Glomerular endothelial cell (primary cell): ENCODE measurements around the gene HOXB7. TPM values are rescaled to one million over a fixed set of nuclear protein-coding genes. Genes with fewer than 3 reads are reported as not detected.

Source experiments
- DNase-seq: peaks from one replicate; pipeline ENCODE4 v3.0.0-alpha.2; 2011; ENCODE audit warnings: low read depth, low spot score; ENCODE audit errors: extremely low read depth
- total RNA-seq: library from RNA; depleted of rRNA; stranded (reverse); fragments of >200 nt; gene quantifications from 2 replicates; pipeline ENCODE4 v1.2.3, GENCODE V29; 2015

The HOXB7 gene
- total RNA-seq: 39.4 and 44.7 TPM in 2 replicates

DNA sequence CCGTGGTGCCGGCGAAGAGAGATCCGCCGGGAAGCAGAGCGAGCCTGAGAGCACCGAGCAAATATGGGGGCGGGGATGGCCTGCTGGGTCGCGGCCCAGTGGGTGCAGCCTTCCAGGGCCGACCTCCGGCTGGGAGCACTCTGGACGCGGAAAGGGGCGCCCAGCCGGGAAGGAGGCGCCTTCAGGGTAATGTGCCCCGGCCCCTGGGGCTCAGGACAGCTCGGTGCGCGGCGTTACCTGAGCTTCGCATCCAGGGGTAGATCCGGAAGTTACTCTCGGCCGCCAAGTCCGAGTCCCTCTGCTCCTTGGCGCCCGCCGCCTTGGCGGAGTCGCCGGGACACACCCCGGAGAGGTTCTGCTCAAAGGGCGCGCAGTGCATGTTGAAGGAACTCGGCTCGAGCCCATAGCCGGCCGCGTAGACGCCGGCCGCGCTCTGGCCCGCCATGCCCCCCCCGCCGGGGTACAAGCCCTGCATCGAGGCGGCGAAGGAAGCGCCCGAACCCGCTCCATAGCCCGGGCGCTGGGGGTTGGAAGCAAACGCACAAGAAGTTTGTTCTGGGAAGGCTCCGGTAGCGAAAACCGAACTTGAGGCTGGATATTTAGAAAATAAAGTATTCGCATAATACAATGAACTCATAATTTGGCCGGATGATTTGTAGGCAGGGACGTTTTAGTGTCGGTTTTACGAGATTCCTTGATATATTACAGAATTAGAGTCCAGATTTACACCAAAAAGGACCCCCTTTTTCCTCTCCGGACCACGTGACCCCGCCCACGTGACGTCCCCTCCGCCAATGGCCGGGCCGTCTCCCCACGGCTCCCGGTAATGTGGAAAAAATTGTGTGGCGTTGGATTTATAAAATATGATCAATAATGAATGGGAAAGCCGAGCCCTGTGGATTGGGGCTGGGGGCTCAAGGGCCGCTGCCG is at the start of gene HOXB7:
HOXB7 (minus strand) TSS at position 736 of the 930 bp plus-strand sequence; CDS start at position 637, 99 bp downstream.
- DNase-seq: no peak

DNA sequence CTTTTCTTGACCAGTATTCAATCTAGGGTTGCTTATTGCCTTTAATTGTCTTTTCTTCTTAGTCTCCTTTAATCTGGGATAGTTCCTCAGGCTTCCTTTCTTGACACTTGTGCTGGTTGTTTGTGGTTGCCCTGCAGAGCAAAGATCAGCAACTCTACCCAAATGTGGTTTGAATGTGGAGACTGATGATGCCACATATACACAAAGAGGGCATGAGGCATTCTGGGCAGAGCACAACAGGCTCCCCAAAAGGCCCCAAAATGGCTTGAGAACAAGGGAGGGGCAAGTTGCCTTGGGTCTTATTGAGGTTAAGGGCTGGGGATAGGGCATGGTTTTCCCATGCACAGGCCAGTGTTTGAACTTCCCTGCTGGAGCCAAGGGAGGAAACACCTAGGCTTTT is 45.1 kb upstream of the HOXB7 start:
- DNase-seq: no peak

DNA sequence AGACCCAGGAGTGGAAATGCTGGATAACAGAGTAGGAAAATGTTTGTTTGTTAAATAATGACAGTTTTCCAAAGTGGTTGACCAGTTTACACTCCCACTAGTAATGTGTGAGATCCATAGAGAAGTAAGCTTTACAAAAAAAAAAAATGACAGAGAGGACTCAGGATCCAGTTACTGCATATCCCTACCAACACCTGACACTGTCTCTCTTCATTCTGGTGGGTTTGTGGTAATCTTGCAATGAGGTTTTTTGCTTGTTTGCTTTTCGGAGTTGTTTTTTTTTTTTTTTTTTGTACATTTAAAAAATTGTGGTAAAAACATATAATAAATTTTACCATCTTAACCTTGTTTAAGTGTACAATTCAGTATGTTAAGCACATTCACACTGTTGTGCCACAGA is 38.9 kb upstream of the HOXB7 start:
- DNase-seq: no peak

DNA sequence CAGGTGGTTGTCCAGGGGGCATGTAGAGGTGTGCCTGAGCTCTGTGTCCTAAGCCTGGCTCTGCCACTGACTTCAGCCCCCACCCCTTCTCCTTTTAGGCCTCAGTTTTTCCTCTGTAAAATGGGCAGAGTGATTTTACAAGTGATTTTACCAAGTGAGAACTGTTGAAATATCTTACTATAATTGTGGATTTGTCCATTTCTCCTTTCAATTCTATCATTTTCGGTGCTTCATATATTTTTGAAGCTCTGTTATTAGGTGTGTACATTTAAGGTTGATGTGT is 37.1 kb upstream of the HOXB7 start:
- DNase-seq: no peak

DNA sequence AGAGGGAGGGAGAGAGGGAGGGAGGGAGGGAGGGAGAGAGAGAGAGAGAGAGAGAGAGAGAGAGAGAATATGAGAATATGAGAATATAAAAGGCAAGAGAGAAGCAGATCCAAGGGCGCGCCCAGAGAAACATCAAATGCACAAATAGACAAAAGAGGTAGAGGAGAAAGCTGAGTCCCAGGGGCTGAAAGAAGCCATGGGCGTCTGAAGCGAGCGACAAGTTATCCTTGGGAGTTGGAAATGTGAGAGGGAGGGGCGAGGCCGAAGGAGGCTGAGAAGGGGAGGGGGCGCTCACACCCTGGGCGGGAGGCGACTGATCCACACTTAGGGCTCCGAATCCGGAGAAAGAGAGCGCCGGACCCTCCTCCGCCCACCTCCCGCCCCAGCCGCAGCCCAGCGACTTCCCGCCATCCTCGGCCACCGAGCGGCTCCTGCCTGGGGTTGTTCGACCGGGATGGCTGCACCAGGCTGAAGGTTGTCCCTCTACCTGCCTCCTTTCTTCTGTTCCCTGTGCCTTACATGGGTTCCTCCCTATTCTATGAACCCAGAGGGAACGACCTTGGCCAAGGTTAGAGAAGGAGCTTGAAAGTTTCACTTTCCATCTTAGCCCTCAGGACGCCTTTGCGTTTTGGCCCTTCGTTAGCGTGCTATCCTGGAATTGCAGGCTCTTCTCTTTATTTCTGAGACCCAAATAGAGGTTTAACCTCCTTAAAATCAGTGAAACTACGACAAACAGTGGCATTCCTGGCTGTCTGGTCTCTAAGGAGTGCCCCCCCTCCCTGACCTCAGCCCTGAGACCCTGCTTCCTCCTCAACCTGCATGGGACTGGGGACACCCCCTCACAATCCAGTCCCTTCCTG is 36.5 kb upstream of the HOXB7 start:
- no peak for DNase-seq

DNA sequence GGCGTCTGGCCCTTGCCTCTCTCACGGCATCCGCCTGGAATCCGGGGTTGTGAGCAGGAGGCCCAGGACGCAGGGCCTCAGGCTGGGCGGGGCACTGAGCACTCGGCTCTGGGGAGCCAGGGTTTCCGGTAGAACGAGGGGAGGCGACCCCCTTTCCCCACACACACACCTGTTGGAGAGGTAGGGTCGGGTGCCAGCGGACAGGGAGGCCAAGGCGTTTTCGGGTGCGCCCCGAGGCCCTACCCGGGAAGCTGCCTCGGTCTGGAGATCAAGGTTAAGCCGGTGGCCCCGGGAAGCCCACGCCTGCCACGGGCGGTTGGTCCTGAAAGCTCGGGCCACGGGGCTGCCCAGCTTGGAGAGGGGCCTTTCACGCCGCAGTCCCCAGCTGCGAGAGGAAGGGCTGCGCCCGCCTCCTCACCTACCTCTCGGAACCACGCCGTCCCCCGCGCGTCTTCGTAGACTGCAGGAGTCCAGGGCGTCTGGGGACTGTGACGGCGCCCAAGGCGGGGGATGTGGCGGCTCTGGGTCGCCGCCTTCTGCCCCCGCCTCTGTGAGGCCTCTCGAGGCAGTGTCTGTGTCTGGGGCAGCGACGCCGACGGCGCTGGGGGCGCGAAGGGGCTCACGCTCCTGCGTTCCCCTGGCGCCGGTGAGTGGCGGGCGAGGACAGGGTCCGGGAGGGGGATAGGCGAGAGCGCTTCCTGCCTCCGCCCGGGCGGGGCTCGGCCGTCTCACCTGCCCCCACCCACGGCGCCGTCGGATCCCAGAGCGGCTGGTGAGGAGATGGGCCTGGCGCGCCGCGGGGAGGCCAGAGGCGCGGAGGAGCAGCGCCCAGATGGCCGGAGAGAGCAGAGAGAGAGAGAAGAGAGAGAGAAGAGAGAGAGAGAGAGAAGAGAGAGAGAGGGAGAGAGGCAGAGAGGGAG is 35.6 kb upstream of the HOXB7 start:
- no peak for DNase-seq

DNA sequence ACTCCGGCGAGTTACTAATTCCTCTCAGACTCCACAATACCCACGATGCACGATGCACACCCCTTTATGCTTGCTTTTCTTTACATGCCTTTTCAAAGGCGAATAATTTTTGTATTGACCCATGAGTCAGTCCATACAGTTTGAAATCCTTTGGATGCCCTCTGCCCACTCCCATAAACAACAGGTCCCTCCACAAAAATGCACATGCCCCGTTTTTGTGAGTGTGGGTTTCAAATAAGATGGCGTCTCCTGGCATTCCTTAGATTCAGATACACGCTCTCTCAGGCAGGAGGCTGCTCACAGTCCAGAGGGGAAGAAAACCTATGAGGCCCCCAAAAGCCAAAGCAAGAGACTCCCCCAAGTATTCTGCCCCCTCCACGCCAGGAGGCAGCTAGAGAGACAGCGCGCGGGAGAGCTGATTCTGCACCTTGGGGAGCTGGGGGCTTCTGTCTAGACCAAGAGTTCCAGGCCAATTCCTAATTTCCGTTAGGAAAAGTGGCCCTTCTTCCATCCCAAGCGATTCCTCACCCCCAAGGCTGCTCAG is 34.9 kb upstream of the HOXB7 start:
- DNase-seq: no peak

DNA sequence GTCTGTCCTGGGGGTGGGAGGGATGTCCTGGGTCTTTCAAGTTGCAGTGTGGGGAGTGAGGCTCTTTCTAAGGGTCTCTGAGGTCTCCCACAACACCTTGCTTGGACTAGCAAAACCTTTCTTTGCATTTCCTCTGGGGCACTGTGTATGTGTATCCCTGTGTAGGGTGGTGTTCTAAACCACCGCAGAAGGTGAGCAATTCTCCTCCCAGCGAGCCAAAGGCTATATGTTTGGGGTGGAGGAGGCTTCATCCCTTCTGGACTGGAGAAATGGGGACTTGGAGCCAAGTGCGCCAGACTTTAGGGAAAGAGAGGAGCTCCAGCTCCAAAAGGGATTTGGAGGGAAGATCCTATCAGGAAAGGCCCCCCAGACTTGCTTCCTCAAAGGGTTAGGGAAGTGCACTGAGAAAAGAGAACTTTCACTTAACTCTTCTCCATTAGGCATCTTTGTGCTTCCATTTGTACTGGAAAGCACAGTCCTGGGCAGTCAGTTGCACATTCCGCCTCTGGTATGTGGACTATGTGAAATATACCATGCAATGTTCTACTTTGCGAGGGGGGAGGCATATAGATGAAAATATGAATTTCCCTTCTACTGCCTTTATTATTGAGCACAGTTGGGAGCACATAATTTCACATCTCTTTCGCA is 34.2 kb upstream of the HOXB7 start:
- DNase-seq: no peak

DNA sequence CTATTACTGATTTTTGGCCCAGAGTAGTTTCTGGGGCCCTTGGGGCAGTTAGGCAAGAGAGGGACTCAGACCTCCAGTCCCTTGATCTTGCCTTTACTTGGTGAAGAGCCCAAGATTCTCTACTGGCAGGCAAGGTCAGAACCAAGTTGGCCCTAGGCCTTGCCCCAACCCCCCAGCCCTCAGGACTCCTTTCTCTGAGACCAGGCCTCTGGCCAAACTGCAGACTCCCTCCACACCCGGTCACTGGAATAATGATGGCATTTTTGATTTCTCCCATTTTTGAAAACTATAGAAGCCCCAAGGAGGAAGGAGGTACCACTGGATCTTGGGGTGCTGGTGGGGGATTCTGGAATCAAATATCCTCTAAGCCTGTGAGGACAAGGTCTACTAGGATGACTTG is 33.3 kb upstream of the HOXB7 start:
- DNase-seq: no peak

DNA sequence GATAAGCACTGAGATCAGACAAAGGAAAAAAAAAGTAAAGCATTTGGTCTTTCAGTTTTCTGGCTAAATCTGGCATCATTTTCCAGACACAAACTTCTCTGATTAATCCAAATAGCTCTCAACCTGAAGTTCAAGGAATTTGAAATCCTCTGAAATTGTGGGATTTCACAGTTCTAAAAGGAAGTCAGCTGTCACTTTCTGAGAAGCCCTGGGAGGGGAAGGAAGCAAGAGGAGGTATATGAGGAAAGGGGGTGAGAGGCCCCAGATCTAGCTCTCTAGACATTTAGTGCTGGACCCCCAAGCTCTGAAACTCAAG is 32.8 kb upstream of the HOXB7 start:
- no peak for DNase-seq

DNA sequence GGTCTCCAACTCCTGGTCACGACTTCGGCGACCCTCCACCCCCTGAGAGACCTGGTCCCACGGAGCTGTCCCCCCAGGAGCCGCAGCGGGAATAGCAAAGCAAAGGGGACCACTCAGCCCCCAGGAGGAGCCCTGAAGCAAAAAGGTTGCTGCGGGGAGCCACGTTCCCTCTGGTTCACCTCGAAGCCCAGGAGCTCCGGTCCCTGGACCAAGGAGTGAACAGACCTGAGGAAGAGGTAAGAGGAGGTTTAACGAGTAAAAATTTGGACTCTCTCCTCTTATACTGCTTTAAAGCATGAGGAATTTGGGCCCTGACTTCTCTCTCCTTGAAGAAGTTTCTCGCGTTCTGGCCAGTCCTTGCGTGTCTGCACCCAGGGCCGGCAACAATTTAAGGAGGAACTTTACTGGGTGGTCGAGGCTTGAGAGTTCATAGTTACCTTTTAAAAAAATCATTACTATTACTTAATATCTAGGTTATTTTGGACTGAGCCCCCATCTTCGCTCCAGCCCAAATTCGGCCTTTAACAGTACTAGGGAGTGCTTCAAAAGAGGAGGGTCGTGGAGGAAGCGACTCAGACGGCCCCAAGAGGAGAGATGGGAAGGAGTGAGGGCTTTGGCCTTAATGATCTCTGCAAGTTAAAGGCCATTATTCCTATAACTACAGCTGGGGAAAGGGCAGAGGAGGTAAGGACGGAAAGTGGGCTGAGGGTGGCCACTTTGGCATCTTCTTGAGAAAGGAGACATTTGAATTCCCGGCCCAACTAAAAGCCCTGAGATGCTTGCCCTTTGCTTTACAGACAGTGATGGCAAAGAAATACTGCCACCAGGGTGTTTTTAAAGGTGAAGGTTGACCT is 32.3 kb upstream of the HOXB7 start:
- no peak for DNase-seq

DNA sequence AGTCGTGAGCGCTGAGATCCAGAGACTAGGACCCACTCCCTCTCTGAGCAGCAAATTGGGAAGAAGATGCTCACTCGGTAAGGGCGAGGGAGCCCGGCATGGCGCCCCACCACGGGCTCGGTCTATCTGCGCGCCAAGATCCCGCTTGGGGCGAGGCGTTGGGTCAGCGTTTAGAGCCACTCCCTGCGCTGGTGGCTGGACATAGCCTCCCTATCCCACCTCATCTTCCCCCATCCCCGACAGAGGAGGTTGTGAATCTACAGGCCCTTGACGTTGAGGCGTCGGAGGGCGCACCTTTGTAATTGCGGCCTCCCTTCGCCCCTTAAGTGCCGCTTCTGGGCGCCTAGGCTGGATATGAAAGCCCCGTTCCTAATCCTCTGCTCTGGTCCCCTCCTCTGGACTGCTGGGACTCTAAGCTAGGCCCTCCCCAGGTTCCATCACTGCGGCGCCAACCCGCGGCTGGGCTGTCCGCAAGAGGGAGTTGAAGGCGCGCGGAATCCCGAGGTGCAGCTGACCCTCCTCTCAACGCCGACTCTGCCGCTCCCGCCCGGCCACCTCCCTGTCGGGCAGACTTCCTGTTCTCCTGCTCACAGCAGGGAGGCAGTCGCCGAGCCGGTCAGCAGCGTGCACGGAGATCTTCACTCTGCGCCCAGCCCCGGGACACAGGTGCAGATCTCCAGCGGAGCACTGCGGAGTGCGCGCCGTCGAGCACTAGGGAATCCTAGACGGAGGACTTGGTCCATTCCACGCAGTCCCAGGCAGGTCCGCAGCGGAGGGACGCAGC is 31.4 kb upstream of the HOXB7 start:
- DNase-seq: no peak

DNA sequence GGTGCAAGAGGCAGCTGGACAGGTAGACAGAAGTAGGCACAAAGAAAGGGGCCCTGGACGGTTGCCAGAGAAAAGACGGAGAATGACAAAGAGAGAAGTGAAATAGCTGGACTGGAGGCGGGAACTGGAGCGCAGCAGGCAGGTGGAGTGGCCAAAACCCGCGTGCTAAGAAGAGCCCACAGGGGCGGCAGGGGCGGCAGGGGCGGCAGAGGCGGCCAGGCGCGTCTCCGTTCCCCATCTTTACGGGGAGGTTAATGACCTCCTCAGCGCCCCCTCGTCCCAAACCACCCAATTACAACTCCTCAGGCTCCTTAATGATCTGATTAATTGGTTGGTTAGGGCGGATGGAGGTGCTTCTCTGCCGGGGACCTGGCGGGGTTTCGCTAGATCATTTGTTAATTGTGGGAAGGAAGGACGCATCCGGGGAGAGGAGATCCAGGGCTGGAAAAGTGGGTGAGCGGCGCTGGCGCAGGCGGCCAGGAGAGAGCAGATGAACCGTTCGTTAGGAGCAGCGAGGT is 30.8 kb upstream of the HOXB7 start:
- no peak for DNase-seq

DNA sequence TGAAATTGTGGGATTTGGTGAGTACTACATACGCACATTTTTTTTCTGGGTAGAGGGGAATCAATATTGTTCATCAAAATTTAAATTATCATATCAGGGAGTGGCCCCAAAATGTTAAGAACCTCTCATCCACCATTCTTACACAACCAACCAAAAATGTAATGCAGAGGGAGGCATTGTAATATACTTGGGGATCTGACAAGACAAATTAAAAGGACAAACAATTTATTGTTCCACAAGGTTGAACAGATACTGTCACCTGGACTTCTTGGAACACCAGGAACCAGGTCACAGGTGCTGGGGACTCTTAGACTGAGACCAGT is 30.0 kb upstream of the HOXB7 start:
- DNase-seq: no peak

DNA sequence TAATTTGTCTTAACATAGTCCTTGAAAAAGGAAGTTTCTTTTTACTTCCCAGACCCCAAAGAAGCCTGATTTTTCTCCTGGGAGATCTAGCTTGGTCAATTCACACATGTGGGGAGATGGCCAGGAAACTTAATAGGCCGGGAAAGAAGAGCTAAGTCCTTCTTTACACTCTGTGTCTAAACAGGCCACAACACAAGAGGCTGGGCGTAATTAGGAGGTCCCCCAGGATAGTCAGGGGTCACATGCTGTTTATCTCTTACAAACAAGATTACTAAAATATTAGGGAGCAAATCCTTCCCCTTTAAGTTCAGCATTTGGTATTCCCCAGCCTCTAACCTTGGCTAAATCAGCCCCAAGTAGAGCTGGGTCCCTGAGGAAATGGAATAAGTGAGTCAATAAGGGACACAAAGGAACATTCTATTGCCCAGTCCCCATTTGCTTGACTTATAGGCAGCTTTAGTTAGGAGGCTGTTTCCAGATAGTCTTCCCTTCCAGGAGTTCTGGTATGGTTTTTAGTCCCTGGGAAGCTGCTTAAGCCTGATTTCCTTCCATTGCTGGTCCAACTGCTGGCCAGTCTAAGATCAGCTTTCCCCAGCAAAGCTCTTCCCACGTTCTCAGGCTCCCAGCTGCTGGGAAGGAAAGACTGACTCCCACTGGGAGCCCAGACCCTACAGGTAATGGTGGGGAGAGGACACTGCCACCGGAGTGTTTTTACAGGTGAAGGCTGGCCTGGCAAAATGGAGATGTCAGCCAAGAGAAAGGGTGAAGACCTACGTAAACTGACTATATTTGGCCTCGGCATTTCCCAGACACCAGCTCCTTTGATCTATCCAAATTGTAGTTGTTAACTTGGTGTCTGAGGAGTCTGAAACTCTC is 29.4 kb upstream of the HOXB7 start:
- DNase-seq: no peak

DNA sequence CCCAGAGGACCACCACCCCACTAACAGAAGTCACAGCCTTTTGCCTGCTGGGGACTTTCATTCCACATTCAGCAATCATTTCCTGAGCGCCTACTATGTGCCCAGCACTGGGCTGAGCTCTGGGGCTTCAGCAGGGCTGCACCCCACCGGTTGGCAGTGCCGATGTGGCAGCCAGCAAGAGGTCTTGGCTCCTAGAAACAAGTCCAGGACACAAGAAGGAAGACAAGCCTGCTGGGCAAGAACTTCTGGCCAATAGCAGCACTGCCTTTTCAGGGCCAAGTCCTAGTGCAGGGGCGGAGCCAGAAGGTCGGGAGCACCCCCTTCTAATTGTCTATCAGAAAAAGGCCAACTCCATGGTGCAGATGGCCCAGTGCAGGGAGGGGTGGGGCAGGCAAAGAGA is 28.3 kb upstream of the HOXB7 start:
- no peak for DNase-seq
